Adrenal gland (tissue), 5 donors: ENCODE results near the gene TMEM19.

Experiments used
- POLR2A ChIP-seq, 2 donors: fragments of 450-650 bp; IDR thresholded peaks; one replicate each; pipeline ENCODE4 v1.6.1; 2017; ENCODE audit warnings: antibody characterized with exemption in 2 of 2, mild to moderate bottlenecking in 2 of 2, moderate library complexity in 1 of 2
- TF ChIP-seq, protein P1 (sequence below), 6 experiments: fragments of 450-650 bp in 4 of 6; fragments of 200-600 bp in 2 of 6; sonication (generic) in 1 of 6; IDR thresholded peaks; 1 replicate in 5 of 6; 2 replicates in 1 of 6; pipeline versions ENCODE4 v1.5.1 to v1.8.0; 2016 to 2021; ENCODE audit warnings: antibody characterized with exemption in 6 of 6, mild to moderate bottlenecking in 2 of 6, moderate library complexity in 1 of 6
- donor health status: DM: no; HTN: no; CAD: no.

DNA sequence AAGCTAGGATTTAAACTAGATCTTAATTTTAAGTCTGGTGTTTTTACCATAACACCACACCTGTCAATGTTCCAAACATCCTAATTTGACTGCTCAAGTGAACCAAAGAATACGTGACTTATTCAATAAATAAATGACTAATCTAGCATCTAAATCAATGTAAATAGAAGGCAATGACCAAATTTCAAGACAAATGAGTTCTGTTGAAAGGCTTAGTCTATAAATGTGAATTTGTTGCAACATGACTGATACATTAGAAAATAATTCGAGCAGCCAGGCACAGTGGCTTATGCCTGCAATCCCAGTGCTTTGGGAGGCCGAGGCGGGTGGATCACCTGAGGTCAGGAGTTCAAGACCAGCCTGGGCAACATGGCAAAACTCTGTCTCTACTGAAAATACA lies 37.3 kb upstream of the TMEM19 start:
- TF ChIP-seq, protein P1, sequence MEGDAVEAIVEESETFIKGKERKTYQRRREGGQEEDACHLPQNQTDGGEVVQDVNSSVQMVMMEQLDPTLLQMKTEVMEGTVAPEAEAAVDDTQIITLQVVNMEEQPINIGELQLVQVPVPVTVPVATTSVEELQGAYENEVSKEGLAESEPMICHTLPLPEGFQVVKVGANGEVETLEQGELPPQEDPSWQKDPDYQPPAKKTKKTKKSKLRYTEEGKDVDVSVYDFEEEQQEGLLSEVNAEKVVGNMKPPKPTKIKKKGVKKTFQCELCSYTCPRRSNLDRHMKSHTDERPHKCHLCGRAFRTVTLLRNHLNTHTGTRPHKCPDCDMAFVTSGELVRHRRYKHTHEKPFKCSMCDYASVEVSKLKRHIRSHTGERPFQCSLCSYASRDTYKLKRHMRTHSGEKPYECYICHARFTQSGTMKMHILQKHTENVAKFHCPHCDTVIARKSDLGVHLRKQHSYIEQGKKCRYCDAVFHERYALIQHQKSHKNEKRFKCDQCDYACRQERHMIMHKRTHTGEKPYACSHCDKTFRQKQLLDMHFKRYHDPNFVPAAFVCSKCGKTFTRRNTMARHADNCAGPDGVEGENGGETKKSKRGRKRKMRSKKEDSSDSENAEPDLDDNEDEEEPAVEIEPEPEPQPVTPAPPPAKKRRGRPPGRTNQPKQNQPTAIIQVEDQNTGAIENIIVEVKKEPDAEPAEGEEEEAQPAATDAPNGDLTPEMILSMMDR (IDR thresholded peaks at IDR 0.05) = no peak
- no peak for TF ChIP-seq POLR2A (IDR thresholded peaks at IDR 0.05)
